ENCODE data around the gene NTSR1.

NTSR1 gene

DNA sequence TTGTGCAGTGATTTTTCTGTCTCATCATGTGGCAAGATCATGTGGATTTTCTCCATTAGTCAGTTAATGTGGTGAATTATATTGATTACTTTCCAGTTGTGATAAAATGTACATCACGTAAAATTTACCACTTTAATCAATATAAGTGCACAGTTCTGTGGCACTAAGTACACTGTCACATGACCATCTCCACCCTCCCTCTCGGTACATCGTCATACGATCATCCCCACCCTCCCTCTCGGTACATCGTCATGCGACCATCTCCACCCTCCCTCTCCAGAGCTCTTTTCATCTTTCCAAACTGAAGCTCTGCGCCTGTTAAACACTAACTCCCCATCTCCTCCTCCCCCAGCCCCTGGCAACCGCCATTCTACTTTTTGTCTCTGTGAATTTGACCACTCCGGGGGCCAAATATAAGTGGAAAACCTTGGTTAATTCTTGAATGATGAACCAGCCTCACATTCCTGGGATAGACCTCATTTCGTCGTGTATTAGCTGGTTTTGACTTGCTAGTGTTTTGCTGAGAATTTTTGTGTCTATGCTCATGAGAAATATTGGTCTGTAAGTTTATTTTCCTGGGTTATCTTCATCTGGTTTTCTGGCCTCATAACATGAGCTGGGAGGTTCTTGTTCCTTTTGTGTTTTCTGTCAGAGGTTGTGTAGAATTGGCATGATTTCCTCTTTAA lies 10.8 kb downstream of the NTSR1 start:
- Histone ChIP-seq H3K9me3 (ENCODE audit: insufficient read depth, low read length) (peaks cover 8% of the 10 kb centered on the region; the same call in 1 of the 2 replicates), H3K27me3 (ENCODE audit: low read depth, low read length) (peaks cover 44% of the 10 kb centered on the region), H3K4me2 (ENCODE audit: low read length) (no peak overlapping the region), H2AFZ (ENCODE audit: low read depth, low read length) (no peak overlapping the region), H3K27ac (ENCODE audit: low read length) (no peak overlapping the region), H3K79me2 (ENCODE audit: low read length) (no peaks in the 10 kb centered on the region), H3K36me3 (replicated peaks; ENCODE audit: low read depth, low read length) (no peaks in the 10 kb centered on the region), H3K4me1 (ENCODE audit: low read length) (peaks cover 9% of the 10 kb centered on the region), H4K20me1 (ENCODE audit: insufficient read depth, low read length) (no peaks in the 10 kb centered on the region), H3K4me3 (ENCODE audit: low read length) (no peak overlapping the region), H3K9ac (ENCODE audit: low read length) (no peak overlapping the region)
- TF ChIP-seq, protein P1, sequence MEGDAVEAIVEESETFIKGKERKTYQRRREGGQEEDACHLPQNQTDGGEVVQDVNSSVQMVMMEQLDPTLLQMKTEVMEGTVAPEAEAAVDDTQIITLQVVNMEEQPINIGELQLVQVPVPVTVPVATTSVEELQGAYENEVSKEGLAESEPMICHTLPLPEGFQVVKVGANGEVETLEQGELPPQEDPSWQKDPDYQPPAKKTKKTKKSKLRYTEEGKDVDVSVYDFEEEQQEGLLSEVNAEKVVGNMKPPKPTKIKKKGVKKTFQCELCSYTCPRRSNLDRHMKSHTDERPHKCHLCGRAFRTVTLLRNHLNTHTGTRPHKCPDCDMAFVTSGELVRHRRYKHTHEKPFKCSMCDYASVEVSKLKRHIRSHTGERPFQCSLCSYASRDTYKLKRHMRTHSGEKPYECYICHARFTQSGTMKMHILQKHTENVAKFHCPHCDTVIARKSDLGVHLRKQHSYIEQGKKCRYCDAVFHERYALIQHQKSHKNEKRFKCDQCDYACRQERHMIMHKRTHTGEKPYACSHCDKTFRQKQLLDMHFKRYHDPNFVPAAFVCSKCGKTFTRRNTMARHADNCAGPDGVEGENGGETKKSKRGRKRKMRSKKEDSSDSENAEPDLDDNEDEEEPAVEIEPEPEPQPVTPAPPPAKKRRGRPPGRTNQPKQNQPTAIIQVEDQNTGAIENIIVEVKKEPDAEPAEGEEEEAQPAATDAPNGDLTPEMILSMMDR (IDR thresholded peaks at IDR 0.05; ENCODE audit: low read depth, low read length): no peak
- TF ChIP-seq EZH2phosphoT487 (IDR thresholded peaks at IDR 0.05; ENCODE audit: low read depth): no peak

DNA sequence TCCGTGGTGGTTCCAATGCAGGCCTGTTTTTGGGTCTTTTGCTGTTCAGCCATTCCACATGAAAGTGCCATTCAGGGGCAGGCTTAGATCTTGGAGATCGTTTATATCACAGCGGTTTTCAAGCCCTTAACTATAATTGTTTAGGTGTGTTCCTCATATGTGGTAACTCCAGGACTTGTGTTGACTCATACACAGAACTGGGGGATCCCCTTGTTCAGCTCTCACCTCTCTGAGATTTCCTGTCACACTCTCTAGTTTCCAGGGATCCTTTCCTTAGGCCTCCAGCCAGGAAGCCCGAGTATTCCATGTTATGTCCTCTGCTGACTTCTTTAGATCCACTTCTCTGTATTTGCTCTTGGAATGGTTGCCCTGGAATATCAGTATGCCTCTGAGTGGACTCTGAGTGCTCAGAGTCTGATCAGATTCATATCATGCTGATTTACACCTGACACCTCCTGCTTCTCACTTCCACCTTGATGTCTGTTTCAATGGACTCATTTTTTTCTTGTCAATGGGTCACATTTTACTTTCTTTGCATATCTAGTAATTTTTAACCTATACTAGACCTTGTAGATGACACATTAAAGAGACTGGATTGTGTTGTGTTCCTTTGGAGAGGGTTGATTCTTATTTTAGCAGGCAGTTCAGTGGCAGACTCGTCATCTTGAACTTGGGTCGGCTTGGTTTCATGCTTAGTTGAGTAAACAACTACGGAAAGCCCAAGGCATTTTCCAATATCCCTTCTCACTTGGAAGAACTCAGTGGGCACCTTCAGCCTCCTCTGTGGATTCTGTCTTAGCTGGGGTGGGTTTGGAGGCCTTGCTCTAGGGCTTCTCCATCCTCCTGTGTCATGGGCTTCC lies 13.1 kb downstream of the NTSR1 start:
- H3K4me3 ChIP-seq (ENCODE audit: low read length): no peak overlapping the region
- H3K9me3 ChIP-seq (ENCODE audit: insufficient read depth, low read length): peaks cover 8% of the 10 kb centered on the region; the same call in 1 of the 2 replicates
- no peak overlapping the region for H2AFZ ChIP-seq (ENCODE audit: low read depth, low read length)
- TF ChIP-seq, protein P1 (IDR thresholded peaks at IDR 0.05; ENCODE audit: low read depth, low read length): no peak
- TF ChIP-seq EZH2phosphoT487 (IDR thresholded peaks at IDR 0.05; ENCODE audit: low read depth): no peak
- no peak overlapping the region for H3K9ac ChIP-seq (ENCODE audit: low read length)
- no peaks in the 10 kb centered on the region for H4K20me1 ChIP-seq (ENCODE audit: insufficient read depth, low read length)
- H3K27ac ChIP-seq (ENCODE audit: low read length): no peak overlapping the region
- peaks cover 9% of the 10 kb centered on the region for H3K4me1 ChIP-seq (ENCODE audit: low read length)
- H3K4me2 ChIP-seq (ENCODE audit: low read length): no peak overlapping the region
- peaks cover 56% of the 10 kb centered on the region for H3K27me3 ChIP-seq (ENCODE audit: low read depth, low read length)
- no peaks in the 10 kb centered on the region for H3K79me2 ChIP-seq (ENCODE audit: low read length)
- no peaks in the 10 kb centered on the region for H3K36me3 ChIP-seq (replicated peaks; ENCODE audit: low read depth, low read length)

DNA sequence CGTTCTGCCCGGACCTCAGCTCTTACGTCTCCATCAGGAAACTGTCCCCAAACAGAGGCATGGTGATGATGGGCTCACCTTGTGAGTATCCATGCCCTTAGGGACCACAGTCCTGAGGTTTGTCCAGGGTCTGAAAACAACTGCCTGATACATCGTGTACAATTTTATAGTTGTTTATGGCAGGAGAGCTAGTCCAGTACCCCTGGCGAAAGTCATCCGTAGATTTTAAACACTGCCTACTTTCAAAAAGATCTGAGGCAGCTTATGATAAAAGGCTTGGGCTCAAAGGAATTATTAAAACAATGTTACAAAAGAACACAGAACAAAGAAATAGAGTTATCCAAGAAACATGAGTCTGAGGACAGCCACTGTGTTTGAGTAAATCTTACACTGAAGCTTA lies 14.0 kb downstream of the NTSR1 start:
- Histone ChIP-seq H3K79me2 (ENCODE audit: low read length) (no peaks in the 10 kb centered on the region), H3K36me3 (replicated peaks; ENCODE audit: low read depth, low read length) (no peaks in the 10 kb centered on the region), H3K4me3 (ENCODE audit: low read length) (no peak overlapping the region), H3K9me3 (ENCODE audit: insufficient read depth, low read length) (peaks cover 8% of the 10 kb centered on the region; the same call in 1 of the 2 replicates), H3K4me1 (ENCODE audit: low read length) (peaks cover 9% of the 10 kb centered on the region), H2AFZ (ENCODE audit: low read depth, low read length) (no peak overlapping the region), H3K27me3 (ENCODE audit: low read depth, low read length) (peaks cover 56% of the 10 kb centered on the region), H3K27ac (ENCODE audit: low read length) (no peak overlapping the region), H4K20me1 (ENCODE audit: insufficient read depth, low read length) (no peaks in the 10 kb centered on the region), H3K9ac (ENCODE audit: low read length) (no peak overlapping the region), H3K4me2 (ENCODE audit: low read length) (no peak overlapping the region)
- TF ChIP-seq, protein P1 (IDR thresholded peaks at IDR 0.05; ENCODE audit: low read depth, low read length): no peak

DNA sequence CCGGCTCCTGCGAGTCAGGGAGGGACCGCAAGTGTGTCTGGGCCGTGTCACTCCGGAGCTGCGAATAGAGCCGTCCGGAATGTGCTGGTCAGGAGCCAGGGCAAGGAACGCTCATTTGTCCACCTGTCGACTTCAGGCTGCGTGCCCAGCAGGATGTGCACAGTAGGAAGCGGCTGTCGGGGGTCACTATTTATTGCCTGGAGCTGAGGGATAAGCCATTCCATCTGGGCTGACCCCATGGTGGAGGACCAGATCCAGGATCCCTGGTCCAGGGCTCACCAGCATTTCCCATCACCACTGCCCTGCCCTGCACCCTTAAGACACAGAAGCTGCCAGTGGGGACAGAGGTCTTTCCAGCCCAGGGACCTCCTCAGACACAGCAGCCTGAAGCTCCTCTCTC lies 14.7 kb downstream of the NTSR1 start:
- no peak overlapping the region for H3K4me3 ChIP-seq (ENCODE audit: low read length)
- H2AFZ ChIP-seq (ENCODE audit: low read depth, low read length): no peak overlapping the region
- no peak for TF ChIP-seq EZH2phosphoT487 (IDR thresholded peaks at IDR 0.05; ENCODE audit: low read depth)
- TF ChIP-seq, protein P1 (IDR thresholded peaks at IDR 0.05; ENCODE audit: low read depth, low read length): no peak
- H3K79me2 ChIP-seq (ENCODE audit: low read length): no peaks in the 10 kb centered on the region
- H4K20me1 ChIP-seq (ENCODE audit: insufficient read depth, low read length): no peaks in the 10 kb centered on the region
- H3K9me3 ChIP-seq (ENCODE audit: insufficient read depth, low read length): peaks cover 8% of the 10 kb centered on the region; the same call in 1 of the 2 replicates
- no peak overlapping the region for H3K9ac ChIP-seq (ENCODE audit: low read length)
- H3K27ac ChIP-seq (ENCODE audit: low read length): no peak overlapping the region
- peaks cover 9% of the 10 kb centered on the region for H3K4me1 ChIP-seq (ENCODE audit: low read length)
- no peak overlapping the region for H3K4me2 ChIP-seq (ENCODE audit: low read length)
- no peaks in the 10 kb centered on the region for H3K36me3 ChIP-seq (replicated peaks; ENCODE audit: low read depth, low read length)
- peaks cover 56% of the 10 kb centered on the region for H3K27me3 ChIP-seq (ENCODE audit: low read depth, low read length)

All from OCI-LY3 (cell line).